ENCODE measurements around the gene TULP4.
"Not testable (repeated sequence)": the region's sequence is repeated elsewhere in the genome, so short reads cannot be mapped to it uniquely, and the experiment has no call there.

Gene TULP4

GRCh38 chr6:158552796-158553138, 240.5 kb downstream of the TULP4 start:
- Mint-ChIP-seq H3K4me1 (peaks cover 30% of the 10 kb centered on the region), H3K9me3 (peaks cover 6% of the 10 kb centered on the region), H3K36me3 (ENCODE audit: low read depth) (no peaks in the 10 kb centered on the region), H3K27me3 (ENCODE audit: low read depth, poor library complexity) (peaks cover 3% of the 10 kb centered on the region), H3K4me3 (no peak overlapping the region), H3K27ac (no peak overlapping the region)
- TF ChIP-seq CTCF (IDR thresholded peaks at IDR 0.05): no peak
- DNase-seq: no peak

- no peaks in the 10 kb centered on the region for H3K36me3 Mint-ChIP-seq (ENCODE audit: low read depth)
- no peak overlapping the region for H3K4me3 Mint-ChIP-seq
- DNase-seq: no peak
- no peak for TF ChIP-seq CTCF (IDR thresholded peaks at IDR 0.05)
- H3K9me3 Mint-ChIP-seq: no peaks in the 10 kb centered on the region
- peaks cover 35% of the 10 kb centered on the region for H3K4me1 Mint-ChIP-seq
- H3K27me3 Mint-ChIP-seq (ENCODE audit: low read depth, poor library complexity): peaks cover 3% of the 10 kb centered on the region
- H3K27ac Mint-ChIP-seq: peak overlapping the region; percentile 26
These were observed 242.5 kb downstream of the TULP4 start for GRCh38 chr6:158554611-158555361.

- peaks cover 3% of the 10 kb centered on the region for H3K27me3 Mint-ChIP-seq (ENCODE audit: low read depth, poor library complexity)
- peaks cover 42% of the 10 kb centered on the region for H3K4me1 Mint-ChIP-seq
- TF ChIP-seq CTCF (IDR thresholded peaks at IDR 0.05): no peak
- H3K9me3 Mint-ChIP-seq: no peaks in the 10 kb centered on the region
- H3K36me3 Mint-ChIP-seq (ENCODE audit: low read depth): no peaks in the 10 kb centered on the region
- H3K27ac Mint-ChIP-seq: no peak overlapping the region
- no peak overlapping the region for H3K4me3 Mint-ChIP-seq
- no peak for DNase-seq
These were observed 243.8 kb downstream of the TULP4 start for GRCh38 chr6:158556113-158556512.

- not testable (repeated sequence) for DNase-seq; H3K27me3 Mint-ChIP-seq (ENCODE audit: low read depth, poor library complexity); H3K9me3 Mint-ChIP-seq; H3K4me3 Mint-ChIP-seq; H3K36me3 Mint-ChIP-seq (ENCODE audit: low read depth); H3K27ac Mint-ChIP-seq
- H3K4me1 Mint-ChIP-seq: peaks cover 49% of the 10 kb centered on the region
These were observed 244.8 kb downstream of the TULP4 start for GRCh38 chr6:158557110-158557509.

- no peaks in the 10 kb centered on the region for H3K9me3 Mint-ChIP-seq
- H3K27me3 Mint-ChIP-seq (ENCODE audit: low read depth, poor library complexity): peaks cover 5% of the 10 kb centered on the region
- H3K27ac Mint-ChIP-seq: no peak overlapping the region
- H3K36me3 Mint-ChIP-seq (ENCODE audit: low read depth): no peaks in the 10 kb centered on the region
- no peak for TF ChIP-seq CTCF (IDR thresholded peaks at IDR 0.05)
- no peak for DNase-seq
- H3K4me3 Mint-ChIP-seq: no peak overlapping the region
- H3K4me1 Mint-ChIP-seq: peaks cover 50% of the 10 kb centered on the region
These were observed 245.7 kb downstream of the TULP4 start for GRCh38 chr6:158557927-158558326.

- peaks cover 5% of the 10 kb centered on the region for H3K27me3 Mint-ChIP-seq (ENCODE audit: low read depth, poor library complexity)
- no peak overlapping the region for H3K27ac Mint-ChIP-seq
- no peak for DNase-seq
- H3K36me3 Mint-ChIP-seq (ENCODE audit: low read depth): no peaks in the 10 kb centered on the region
- peak overlapping the region; percentile 78 for H3K4me3 Mint-ChIP-seq
- no peaks in the 10 kb centered on the region for H3K9me3 Mint-ChIP-seq
- TF ChIP-seq CTCF (IDR thresholded peaks at IDR 0.05): no peak
- peaks cover 50% of the 10 kb centered on the region for H3K4me1 Mint-ChIP-seq
These were observed 246.4 kb downstream of the TULP4 start for GRCh38 chr6:158558415-158559306.

Data from nephron progenitor cell (in vitro differentiated cells).